ENCODE data around the gene UBE2D1.

DNA sequence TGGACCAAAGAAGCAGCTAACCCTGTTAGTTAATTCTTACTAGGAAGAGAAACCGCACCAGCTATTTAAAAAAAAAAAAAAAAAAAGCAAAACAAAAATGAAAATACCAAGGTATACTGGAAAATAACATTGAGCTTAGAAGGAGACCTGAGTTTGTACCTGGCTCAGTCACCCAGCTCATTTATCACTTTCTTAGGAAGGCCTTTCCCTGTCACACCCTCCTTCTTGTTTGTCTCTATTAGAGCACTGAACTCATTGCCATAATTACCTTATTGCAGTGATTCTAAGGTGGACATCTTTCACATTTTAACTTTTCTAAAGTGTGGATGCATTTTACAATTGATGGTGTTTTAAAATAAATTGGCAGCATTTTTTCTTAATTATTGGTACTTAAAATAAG lies 24.1 kb downstream of the UBE2D1 start:
- TF ChIP-seq, protein P1, sequence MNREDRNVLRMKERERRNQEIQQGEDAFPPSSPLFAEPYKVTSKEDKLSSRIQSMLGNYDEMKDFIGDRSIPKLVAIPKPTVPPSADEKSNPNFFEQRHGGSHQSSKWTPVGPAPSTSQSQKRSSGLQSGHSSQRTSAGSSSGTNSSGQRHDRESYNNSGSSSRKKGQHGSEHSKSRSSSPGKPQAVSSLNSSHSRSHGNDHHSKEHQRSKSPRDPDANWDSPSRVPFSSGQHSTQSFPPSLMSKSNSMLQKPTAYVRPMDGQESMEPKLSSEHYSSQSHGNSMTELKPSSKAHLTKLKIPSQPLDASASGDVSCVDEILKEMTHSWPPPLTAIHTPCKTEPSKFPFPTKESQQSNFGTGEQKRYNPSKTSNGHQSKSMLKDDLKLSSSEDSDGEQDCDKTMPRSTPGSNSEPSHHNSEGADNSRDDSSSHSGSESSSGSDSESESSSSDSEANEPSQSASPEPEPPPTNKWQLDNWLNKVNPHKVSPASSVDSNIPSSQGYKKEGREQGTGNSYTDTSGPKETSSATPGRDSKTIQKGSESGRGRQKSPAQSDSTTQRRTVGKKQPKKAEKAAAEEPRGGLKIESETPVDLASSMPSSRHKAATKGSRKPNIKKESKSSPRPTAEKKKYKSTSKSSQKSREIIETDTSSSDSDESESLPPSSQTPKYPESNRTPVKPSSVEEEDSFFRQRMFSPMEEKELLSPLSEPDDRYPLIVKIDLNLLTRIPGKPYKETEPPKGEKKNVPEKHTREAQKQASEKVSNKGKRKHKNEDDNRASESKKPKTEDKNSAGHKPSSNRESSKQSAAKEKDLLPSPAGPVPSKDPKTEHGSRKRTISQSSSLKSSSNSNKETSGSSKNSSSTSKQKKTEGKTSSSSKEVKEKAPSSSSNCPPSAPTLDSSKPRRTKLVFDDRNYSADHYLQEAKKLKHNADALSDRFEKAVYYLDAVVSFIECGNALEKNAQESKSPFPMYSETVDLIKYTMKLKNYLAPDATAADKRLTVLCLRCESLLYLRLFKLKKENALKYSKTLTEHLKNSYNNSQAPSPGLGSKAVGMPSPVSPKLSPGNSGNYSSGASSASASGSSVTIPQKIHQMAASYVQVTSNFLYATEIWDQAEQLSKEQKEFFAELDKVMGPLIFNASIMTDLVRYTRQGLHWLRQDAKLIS (CRISPR knock-in tag; IDR thresholded peaks at IDR 0.05; ENCODE audit: borderline replicate concordance): no peak
- TF ChIP-seq MYBL2 (CRISPR knock-in tag; IDR thresholded peaks at IDR 0.05): no peak
- TF ChIP-seq, protein P2, sequence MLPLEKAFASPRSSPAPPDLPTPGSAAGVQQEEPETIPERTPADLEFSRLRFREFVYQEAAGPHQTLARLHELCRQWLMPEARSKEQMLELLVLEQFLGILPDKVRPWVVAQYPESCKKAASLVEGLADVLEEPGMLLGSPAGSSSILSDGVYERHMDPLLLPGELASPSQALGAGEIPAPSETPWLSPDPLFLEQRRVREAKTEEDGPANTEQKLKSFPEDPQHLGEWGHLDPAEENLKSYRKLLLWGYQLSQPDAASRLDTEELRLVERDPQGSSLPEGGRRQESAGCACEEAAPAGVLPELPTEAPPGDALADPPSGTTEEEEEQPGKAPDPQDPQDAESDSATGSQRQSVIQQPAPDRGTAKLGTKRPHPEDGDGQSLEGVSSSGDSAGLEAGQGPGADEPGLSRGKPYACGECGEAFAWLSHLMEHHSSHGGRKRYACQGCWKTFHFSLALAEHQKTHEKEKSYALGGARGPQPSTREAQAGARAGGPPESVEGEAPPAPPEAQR (CRISPR knock-in tag; IDR thresholded peaks at IDR 0.05): no peak
- TF ChIP-seq, protein P3, sequence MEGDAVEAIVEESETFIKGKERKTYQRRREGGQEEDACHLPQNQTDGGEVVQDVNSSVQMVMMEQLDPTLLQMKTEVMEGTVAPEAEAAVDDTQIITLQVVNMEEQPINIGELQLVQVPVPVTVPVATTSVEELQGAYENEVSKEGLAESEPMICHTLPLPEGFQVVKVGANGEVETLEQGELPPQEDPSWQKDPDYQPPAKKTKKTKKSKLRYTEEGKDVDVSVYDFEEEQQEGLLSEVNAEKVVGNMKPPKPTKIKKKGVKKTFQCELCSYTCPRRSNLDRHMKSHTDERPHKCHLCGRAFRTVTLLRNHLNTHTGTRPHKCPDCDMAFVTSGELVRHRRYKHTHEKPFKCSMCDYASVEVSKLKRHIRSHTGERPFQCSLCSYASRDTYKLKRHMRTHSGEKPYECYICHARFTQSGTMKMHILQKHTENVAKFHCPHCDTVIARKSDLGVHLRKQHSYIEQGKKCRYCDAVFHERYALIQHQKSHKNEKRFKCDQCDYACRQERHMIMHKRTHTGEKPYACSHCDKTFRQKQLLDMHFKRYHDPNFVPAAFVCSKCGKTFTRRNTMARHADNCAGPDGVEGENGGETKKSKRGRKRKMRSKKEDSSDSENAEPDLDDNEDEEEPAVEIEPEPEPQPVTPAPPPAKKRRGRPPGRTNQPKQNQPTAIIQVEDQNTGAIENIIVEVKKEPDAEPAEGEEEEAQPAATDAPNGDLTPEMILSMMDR (IDR thresholded peaks at IDR 0.05): no peak
- TF ChIP-seq CBFB (CRISPR knock-in tag; IDR thresholded peaks at IDR 0.05; ENCODE audit: low read depth): no peak
- TF ChIP-seq KAT7 (CRISPR knock-in tag; IDR thresholded peaks at IDR 0.05; ENCODE audit: borderline replicate concordance): no peak
- no peak for TF ChIP-seq ZNF121 (CRISPR knock-in tag; IDR thresholded peaks at IDR 0.05)
